Hematopoietic multipotent progenitor cell treated with erythropoietin and hydrocortisone succinate and interleukin-3 and kit ligand, for 6 days (in vitro differentiated cells): ENCODE measurements around the gene ZRANB3.

ENCODE experiments used
- DNase-seq: peaks from one replicate; pipeline ENCODE4 v3.0.0-alpha.2; 2015

ZRANB3 gene

GRCh38 chr2:135238651-135239050, 292.4 kb downstream of the ZRANB3 start:
- no peak for DNase-seq

- no peak for DNase-seq
Measured at GRCh38 chr2:135230150-135230549, 300.9 kb downstream of the ZRANB3 start.

- DNase-seq: no peak
Measured at GRCh38 chr2:135227386-135227785, 303.6 kb downstream of the ZRANB3 start.

- DNase-seq: no peak
Measured at GRCh38 chr2:135226961-135227360, 304.1 kb downstream of the ZRANB3 start.

- DNase-seq: no peak
Measured at GRCh38 chr2:135225781-135226180, 305.2 kb downstream of the ZRANB3 start.

GRCh38 chr2:135219226-135219625, 311.8 kb downstream of the ZRANB3 start:
- no peak for DNase-seq

GRCh38 chr2:135218426-135218825, 312.6 kb downstream of the ZRANB3 start:
- no peak for DNase-seq

- no peak for DNase-seq
Measured at GRCh38 chr2:135212757-135213156, 318.3 kb downstream of the ZRANB3 start.

GRCh38 chr2:135208016-135208415, 323.0 kb downstream of the ZRANB3 start:
- no peak for DNase-seq

GRCh38 chr2:135203944-135204343, 327.1 kb downstream of the ZRANB3 start:
- no peak for DNase-seq

GRCh38 chr2:135202751-135203150, 328.3 kb downstream of the ZRANB3 start:
- no peak for DNase-seq

GRCh38 chr2:135198481-135198880, 332.5 kb downstream of the ZRANB3 start:
- DNase-seq: no peak

- DNase-seq: no peak
Measured at GRCh38 chr2:135190799-135191198, 340.2 kb downstream of the ZRANB3 start.

GRCh38 chr2:135189148-135189547, 341.9 kb downstream of the ZRANB3 start:
- DNase-seq: no peak

- DNase-seq: no peak
Measured at GRCh38 chr2:135187270-135187669, 343.7 kb downstream of the ZRANB3 start.

- DNase-seq: no peak
Measured at GRCh38 chr2:135186054-135186453, 345.0 kb downstream of the ZRANB3 start.

GRCh38 chr2:135183822-135184221, 347.2 kb downstream of the ZRANB3 start:
- DNase-seq: no peak

- DNase-seq: no peak
Measured at GRCh38 chr2:135182601-135183000, 348.4 kb downstream of the ZRANB3 start.

- no peak for DNase-seq
Measured at GRCh38 chr2:135182190-135182589, 348.8 kb downstream of the ZRANB3 start.

GRCh38 chr2:135179689-135180088, 351.3 kb downstream of the ZRANB3 start:
- DNase-seq: no peak

- DNase-seq: no peak
Measured at GRCh38 chr2:135175177-135175576, 355.8 kb downstream of the ZRANB3 start.

GRCh38 chr2:135174810-135175093, 356.3 kb downstream of the ZRANB3 start:
- DNase-seq: no peak

GRCh38 chr2:135174049-135174809, 356.8 kb downstream of the ZRANB3 start:
- no peak for DNase-seq

- no peak for DNase-seq
Measured at GRCh38 chr2:135169900-135170753, 360.9 kb downstream of the ZRANB3 start.
